ENCODE measurements around the gene REV1.

REV1 gene

DNA sequence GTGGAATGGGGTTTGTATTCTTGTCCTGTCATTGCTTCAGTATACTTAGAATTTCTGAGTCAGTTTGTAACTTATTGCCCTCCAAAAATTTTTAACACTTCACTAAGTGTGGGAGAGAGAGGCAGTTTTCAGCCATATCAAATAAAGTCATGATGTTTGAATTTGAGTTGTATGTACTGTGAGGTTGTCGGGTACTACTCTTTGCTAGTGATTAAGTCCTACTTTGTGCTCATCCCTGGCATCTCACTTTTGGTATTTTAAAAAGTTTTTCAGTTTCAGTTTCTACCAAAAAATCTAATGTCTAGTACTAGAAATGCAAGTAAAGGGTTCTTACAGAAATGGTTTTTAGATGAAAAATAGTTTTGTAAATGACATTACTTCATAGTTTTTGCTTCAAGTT lies 111.9 kb downstream of the REV1 start:
- no peak for ATAC-seq
- TF ChIP-seq TCF4 (CRISPR knock-in tag; IDR thresholded peaks at IDR 0.05; ENCODE audit: borderline replicate concordance) (no peak), ZFP3 (CRISPR knock-in tag; IDR thresholded peaks at IDR 0.05) (no peak), RARB (CRISPR knock-in tag; IDR thresholded peaks at IDR 0.05) (no peak), ZFP30 (CRISPR knock-in tag; IDR thresholded peaks at IDR 0.05) (no peak), ESRRG (CRISPR knock-in tag; IDR thresholded peaks at IDR 0.05) (no peak), OSR1 (CRISPR knock-in tag; IDR thresholded peaks at IDR 0.05) (no peak), ZC3H10 (CRISPR knock-in tag; IDR thresholded peaks at IDR 0.05) (no peak), ZNF565 (CRISPR knock-in tag; conservative IDR thresholded peaks at IDR 0.05; ENCODE audit: low read depth) (no peak)
- TF ChIP-seq, protein P1, sequence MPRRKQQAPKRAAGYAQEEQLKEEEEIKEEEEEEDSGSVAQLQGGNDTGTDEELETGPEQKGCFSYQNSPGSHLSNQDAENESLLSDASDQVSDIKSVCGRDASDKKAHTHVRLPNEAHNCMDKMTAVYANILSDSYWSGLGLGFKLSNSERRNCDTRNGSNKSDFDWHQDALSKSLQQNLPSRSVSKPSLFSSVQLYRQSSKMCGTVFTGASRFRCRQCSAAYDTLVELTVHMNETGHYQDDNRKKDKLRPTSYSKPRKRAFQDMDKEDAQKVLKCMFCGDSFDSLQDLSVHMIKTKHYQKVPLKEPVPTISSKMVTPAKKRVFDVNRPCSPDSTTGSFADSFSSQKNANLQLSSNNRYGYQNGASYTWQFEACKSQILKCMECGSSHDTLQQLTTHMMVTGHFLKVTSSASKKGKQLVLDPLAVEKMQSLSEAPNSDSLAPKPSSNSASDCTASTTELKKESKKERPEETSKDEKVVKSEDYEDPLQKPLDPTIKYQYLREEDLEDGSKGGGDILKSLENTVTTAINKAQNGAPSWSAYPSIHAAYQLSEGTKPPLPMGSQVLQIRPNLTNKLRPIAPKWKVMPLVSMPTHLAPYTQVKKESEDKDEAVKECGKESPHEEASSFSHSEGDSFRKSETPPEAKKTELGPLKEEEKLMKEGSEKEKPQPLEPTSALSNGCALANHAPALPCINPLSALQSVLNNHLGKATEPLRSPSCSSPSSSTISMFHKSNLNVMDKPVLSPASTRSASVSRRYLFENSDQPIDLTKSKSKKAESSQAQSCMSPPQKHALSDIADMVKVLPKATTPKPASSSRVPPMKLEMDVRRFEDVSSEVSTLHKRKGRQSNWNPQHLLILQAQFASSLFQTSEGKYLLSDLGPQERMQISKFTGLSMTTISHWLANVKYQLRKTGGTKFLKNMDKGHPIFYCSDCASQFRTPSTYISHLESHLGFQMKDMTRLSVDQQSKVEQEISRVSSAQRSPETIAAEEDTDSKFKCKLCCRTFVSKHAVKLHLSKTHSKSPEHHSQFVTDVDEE (CRISPR knock-in tag; IDR thresholded peaks at IDR 0.05), result no peak
- TF ChIP-seq, protein P2, sequence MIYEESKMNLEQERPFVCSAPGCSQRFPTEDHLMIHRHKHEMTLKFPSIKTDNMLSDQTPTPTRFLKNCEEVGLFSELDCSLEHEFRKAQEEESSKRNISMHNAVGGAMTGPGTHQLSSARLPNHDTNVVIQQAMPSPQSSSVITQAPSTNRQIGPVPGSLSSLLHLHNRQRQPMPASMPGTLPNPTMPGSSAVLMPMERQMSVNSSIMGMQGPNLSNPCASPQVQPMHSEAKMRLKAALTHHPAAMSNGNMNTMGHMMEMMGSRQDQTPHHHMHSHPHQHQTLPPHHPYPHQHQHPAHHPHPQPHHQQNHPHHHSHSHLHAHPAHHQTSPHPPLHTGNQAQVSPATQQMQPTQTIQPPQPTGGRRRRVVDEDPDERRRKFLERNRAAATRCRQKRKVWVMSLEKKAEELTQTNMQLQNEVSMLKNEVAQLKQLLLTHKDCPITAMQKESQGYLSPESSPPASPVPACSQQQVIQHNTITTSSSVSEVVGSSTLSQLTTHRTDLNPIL (CRISPR knock-in tag; IDR thresholded peaks at IDR 0.05; ENCODE audit: low read depth), result no peak

DNA sequence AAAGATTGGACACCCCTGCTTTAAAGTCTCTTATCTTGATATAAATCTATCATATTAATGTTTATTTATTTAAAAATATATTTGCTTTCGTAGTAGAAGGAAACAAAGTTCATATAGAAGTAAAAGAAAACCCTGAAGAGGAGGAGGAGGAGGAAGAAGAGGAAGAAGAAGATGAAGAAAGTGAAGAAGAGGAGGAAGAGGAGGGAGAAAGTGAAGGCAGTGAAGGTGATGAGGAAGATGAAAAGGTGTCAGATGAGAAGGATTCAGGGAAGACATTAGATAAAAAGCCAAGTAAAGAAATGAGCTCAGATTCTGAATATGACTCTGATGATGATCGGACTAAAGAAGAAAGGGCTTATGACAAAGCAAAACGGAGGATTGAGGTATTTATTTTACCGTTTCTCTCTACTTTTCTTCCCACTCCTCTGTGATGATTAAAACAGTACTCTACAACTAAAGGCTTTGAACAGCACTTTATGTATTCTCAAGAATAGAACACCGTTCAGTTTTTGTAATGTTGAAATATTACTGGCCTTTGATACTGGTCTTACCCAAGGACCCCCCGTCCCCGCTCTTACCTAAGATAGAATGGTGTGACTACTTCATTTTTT lies 113.5 kb downstream of the REV1 start:
- ATAC-seq, result no peak
- TF ChIP-seq, protein P3, sequence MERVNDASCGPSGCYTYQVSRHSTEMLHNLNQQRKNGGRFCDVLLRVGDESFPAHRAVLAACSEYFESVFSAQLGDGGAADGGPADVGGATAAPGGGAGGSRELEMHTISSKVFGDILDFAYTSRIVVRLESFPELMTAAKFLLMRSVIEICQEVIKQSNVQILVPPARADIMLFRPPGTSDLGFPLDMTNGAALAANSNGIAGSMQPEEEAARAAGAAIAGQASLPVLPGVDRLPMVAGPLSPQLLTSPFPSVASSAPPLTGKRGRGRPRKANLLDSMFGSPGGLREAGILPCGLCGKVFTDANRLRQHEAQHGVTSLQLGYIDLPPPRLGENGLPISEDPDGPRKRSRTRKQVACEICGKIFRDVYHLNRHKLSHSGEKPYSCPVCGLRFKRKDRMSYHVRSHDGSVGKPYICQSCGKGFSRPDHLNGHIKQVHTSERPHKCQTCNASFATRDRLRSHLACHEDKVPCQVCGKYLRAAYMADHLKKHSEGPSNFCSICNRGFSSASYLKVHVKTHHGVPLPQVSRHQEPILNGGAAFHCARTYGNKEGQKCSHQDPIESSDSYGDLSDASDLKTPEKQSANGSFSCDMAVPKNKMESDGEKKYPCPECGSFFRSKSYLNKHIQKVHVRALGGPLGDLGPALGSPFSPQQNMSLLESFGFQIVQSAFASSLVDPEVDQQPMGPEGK (CRISPR knock-in tag; IDR thresholded peaks at IDR 0.05; ENCODE audit: borderline replicate concordance), result no peak
- no peak for TF ChIP-seq ZNF8 (CRISPR knock-in tag; IDR thresholded peaks at IDR 0.05)
- no peak for TF ChIP-seq GLIS3 (CRISPR knock-in tag; IDR thresholded peaks at IDR 0.05)
- no peak for TF ChIP-seq CSDC2 (CRISPR knock-in tag; IDR thresholded peaks at IDR 0.05)
- TF ChIP-seq, protein P2 (CRISPR knock-in tag; IDR thresholded peaks at IDR 0.05; ENCODE audit: low read depth), result no peak
- TF ChIP-seq ISL1 (CRISPR knock-in tag; IDR thresholded peaks at IDR 0.05), result no peak
- no peak for TF ChIP-seq TOX (CRISPR knock-in tag; IDR thresholded peaks at IDR 0.05; ENCODE audit: borderline replicate concordance)
- no peak for TF ChIP-seq ZNF565 (CRISPR knock-in tag; conservative IDR thresholded peaks at IDR 0.05; ENCODE audit: low read depth)
- TF ChIP-seq, protein P4, sequence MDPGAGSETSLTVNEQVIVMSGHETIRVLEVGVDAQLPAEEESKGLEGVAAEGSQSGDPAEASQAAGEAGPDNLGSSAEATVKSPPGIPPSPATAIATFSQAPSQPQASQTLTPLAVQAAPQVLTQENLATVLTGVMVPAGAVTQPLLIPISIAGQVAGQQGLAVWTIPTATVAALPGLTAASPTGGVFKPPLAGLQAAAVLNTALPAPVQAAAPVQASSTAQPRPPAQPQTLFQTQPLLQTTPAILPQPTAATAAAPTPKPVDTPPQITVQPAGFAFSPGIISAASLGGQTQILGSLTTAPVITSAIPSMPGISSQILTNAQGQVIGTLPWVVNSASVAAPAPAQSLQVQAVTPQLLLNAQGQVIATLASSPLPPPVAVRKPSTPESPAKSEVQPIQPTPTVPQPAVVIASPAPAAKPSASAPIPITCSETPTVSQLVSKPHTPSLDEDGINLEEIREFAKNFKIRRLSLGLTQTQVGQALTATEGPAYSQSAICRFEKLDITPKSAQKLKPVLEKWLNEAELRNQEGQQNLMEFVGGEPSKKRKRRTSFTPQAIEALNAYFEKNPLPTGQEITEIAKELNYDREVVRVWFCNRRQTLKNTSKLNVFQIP (CRISPR knock-in tag; IDR thresholded peaks at IDR 0.05; ENCODE audit: borderline replicate concordance, low read depth), result no peak
- TF ChIP-seq BACH2 (CRISPR knock-in tag; IDR thresholded peaks at IDR 0.05; ENCODE audit: borderline replicate concordance), result no peak
- TF ChIP-seq, protein P5, sequence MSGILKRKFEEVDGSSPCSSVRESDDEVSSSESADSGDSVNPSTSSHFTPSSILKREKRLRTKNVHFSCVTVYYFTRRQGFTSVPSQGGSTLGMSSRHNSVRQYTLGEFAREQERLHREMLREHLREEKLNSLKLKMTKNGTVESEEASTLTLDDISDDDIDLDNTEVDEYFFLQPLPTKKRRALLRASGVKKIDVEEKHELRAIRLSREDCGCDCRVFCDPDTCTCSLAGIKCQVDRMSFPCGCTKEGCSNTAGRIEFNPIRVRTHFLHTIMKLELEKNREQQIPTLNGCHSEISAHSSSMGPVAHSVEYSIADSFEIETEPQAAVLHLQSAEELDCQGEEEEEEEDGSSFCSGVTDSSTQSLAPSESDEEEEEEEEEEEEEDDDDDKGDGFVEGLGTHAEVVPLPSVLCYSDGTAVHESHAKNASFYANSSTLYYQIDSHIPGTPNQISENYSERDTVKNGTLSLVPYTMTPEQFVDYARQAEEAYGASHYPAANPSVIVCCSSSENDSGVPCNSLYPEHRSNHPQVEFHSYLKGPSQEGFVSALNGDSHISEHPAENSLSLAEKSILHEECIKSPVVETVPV (CRISPR knock-in tag; IDR thresholded peaks at IDR 0.05), result no peak
- no peak for TF ChIP-seq ZNF70 (CRISPR knock-in tag; IDR thresholded peaks at IDR 0.05)
- TF ChIP-seq PPARA (CRISPR knock-in tag; IDR thresholded peaks at IDR 0.05; ENCODE audit: borderline replicate concordance), result no peak
- no peak for TF ChIP-seq OSR1 (CRISPR knock-in tag; IDR thresholded peaks at IDR 0.05)
- no peak for TF ChIP-seq ZFP30 (CRISPR knock-in tag; IDR thresholded peaks at IDR 0.05)
- no peak for TF ChIP-seq SNAI2 (CRISPR knock-in tag; IDR thresholded peaks at IDR 0.05)
- no peak for TF ChIP-seq RARB (CRISPR knock-in tag; IDR thresholded peaks at IDR 0.05)
- no peak for TF ChIP-seq TCF4 (CRISPR knock-in tag; IDR thresholded peaks at IDR 0.05; ENCODE audit: borderline replicate concordance)
- no peak for TF ChIP-seq ARNTL (CRISPR knock-in tag; IDR thresholded peaks at IDR 0.05; ENCODE audit: borderline replicate concordance, low read depth)
- TF ChIP-seq ZC3H10 (CRISPR knock-in tag; IDR thresholded peaks at IDR 0.05), result no peak
